T-helper 2 cell treated with Interferon-gamma antibody and Interleukin-4, amounts not matched to agents 100 ng/mL and 5 ng/mL, for 36 hours (primary cell): ENCODE data around the gene GNAT2. TPM values are rescaled to one million over a fixed set of nuclear protein-coding genes. Genes with fewer than 3 reads are reported as not detected.

Source experiments
- intact Hi-C: fragments of 100-400 bp; cut with micrococcal nuclease; formaldehyde crosslinking; loops from one replicate; pipeline ENCODE4 v1.15.1; 2023
- total RNA-seq: library from RNA; stranded (reverse); gene quantifications from 2 replicates; pipeline ENCODE4 v1.2.3, GENCODE V29; 2022

GNAT2 gene
- total RNA-seq, 1 donor from 2014 or later, result not detected

DNA sequence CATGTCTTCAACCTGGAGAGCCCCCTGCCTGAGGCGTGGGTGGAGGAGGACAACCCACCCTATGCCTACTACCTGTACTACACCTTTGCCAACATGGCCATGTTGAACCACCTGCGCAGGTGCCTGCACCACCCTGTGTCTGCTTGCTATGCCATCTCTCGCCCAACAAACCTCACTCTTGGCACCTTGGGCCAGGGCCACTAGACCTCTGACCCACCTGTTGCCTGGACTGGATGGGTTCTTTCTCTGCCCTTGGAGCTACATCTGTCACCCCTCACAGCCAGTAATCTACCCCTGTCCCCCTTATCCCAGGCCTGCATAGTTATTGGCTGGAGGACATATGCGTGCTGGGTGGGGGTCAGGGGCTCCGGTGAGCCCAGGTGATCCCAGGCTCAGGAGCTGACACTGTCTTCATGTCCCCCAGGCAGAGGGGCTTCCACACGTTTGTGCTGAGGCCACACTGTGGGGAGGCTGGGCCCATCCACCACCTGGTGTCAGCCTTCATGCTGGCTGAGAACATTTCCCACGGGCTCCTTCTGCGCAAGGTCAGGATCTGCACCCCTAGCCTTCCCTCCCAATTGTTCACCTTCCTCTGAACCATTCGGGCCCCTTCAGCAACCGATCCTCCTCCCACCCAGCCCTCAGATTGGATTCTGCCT, 10.1 kb upstream of the GNAT2 start:
- intact Hi-C loops, result loop anchor here (2.0 kb wide), 1 partner anchor 83 kb away; no protein-coding TSS in a partner anchor

DNA sequence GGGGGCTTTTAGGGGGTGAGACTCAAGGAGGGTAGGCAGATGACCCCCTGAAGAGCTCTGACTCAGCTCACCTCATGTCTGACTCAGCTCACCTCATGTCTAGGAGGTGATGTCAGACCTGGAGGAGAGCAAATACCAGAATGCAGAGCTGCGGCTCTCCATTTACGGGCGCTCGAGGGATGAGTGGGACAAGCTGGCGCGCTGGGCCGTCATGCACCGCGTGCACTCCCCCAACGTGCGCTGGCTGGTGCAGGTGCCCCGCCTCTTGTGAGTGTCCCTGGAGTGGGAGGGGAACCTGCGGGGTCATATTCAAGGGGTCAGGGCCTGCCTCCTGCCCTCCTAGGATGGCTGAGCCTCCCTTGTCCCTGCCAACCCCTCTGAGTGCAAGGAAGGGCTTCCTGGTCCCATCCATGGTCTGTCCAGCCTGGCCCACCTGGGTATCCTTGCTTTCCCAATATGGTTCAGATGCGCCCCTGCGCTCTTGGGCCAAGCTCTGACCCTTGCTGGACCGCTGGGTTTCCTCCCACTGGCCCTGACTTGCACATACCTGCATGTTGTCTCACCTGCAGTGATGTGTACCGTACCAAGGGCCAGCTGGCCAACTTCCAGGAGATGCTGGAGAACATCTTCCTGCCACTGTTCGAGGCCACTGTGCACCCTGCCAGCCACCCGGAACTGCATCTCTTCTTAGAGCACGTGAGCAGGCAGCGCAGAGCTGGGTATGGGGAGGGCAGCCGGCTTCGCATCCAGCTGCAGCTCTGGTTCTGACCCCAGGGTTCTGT, 9.3 kb upstream of the GNAT2 start:
- intact Hi-C loops, result loop anchor here (2.0 kb wide), 1 partner anchor 82 kb away; no protein-coding TSS in a partner anchor

DNA sequence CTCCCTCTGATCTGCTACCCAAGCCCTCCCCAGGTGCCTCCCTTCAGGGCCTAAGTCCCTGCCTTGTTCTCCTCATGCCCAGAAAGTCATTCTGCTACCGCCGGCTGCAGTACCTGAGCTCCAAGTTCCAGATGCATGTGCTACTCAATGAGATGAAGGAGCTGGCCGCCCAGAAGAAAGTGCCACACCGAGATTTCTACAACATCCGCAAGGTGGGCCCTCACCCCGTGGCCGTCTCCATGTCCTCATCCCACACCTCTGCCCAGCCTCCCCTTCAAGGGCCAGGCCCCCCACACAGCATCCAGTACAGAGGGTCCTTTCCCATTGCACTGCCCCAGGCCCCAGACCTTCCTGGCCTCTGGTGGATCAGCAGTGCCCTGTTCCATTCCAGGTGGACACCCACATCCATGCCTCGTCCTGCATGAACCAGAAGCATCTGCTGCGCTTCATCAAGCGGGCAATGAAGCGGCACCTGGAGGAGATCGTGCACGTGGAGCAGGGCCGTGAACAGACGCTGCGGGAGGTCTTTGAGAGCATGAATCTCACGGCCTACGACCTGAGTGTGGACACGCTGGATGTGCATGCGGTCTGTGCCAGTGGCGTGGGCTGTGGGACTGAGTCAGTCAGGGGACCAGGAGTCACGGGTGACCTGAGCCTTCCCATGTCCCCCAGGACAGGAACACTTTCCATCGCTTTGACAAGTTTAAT, 8.4 kb upstream of the GNAT2 start:
- intact Hi-C loops, result loop anchor here (2.0 kb wide), 1 partner anchor 81 kb away; no protein-coding TSS in a partner anchor

DNA sequence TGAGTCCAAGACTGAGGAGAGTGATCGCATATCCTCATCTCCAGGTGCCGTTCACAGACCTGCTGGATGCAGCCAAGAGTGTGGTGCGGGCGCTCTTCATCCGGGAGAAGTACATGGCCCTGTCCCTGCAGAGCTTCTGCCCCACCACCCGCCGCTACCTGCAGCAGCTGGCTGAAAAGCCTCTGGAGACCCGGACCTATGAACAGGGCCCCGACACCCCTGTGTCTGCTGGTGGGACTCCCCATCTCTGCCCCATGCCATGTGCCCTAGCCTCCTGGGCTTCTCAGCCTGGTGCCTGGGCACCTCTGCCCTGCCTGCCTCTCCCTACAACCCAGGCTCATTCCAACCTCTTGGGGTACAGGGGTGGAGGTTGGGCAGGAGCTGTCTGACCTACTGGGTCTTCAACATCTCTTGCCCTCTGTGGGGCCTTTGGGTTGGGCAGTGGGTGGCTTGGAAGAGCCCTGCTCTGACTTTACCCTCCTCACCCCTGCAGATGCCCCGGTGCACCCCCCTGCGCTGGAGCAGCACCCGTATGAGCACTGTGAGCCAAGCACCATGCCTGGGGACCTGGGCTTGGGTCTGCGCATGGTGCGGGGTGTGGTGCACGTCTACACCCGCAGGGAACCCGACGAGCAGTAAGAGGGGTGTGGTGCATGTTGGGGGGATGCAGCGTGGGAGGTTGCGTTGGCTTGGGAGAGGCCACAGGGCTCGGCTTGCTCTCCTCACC, 7.4 kb upstream of the GNAT2 start:
- intact Hi-C loops, result no loop called here

DNA sequence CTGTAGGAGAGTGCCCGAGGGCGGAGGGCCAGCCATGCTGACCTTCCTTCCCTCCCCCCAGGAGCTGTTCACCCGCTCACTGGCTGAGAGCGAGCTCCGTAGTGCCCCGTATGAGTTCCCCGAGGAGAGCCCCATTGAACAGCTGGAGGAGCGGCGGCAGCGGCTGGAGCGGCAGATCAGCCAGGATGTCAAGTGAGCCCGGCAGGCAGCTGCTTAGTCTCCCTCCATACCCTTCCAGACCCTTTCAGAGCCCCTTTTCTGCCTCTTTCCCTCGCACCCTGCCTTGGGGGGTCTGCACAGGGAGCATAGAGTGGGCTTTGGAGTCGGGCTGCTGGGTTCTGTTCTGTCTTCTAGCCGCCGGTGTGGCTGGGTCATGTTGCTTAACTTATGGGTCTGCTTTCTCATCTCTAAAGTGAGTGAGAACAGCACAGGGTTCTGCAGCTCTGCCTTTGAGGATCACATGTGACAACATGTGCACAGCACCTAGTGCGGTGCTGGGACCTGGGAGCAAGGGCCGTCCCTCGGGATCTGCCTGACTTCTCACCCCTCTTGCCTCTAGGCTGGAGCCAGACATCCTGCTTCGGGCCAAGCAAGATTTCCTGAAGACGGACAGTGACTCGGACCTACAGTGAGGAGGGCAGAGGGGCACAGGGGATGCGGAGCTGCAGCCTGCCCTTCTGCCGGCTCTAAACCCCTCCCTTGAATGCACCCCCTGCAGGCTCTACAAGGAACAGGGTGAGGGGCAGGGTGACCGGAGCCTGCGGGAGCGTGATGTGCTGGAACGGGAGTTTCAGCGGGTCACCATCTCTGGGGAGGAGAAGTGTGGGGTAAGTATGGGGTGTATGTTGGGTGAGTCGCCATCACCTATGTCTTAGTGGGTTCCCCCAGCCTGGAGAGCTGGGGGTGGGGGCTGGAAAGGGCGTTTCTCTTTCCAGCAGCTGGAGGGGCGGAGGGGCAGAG, 6.5 kb upstream of the GNAT2 start:
- intact Hi-C loops, result no loop called here

DNA sequence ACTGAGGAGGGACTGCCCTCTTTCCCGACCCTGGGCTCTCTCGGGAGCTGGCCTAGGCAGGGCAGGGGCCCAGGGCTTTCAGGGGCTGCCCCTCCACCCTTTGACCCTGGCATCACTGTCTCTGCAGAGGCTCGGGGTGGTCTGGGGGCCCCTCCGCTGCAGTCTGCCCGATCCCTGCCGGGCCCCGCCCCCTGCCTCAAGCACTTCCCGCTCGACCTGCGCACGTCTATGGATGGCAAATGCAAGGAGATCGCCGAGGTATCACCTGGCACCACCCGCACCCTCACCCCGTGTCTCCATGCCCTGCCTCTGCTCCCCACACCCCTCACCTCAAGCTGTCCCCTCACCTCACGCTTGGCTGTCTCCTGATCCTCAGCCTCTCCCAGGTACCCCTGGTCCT, 5.8 kb upstream of the GNAT2 start:
- intact Hi-C loops, result no loop called here

DNA sequence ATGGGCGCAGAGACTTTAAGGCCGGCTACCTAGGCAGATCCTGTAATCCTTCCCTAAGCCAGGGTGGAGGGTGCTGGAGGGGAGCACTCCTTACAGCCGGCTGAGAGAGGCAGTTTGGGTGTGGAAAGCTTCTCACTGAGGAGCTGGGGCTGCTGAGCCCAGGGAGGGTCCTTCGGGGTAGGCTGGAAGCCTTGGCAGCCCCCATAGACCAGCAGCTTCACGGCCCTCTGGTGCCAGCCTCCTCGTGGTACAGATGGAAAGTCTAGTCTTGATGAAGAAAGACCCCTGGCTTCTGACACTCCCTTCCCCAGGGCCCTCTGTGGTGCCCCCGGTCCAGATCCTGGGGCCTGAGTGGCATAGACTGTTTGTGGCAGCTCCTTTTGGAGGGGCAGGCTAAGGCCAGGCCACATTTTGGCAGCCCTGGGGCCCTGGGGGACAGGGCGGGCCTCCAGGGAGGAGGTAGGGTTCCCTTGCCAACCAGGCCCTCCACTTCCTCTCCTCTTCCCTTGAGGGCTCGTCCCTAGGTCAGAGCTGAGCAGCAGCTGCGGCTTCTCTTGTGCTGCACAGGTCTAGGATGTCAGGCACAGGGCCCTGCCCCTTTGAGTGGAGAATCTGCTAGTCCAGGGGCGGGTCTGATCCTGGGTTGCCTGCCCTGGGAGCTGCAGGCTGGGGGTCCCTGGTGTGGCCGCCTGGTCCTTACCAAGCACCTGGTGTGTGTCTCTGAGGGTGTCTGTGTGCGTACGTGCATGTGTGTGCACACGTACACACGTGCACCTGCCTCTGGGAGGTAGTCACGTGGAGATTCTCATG, 5.0 kb upstream of the GNAT2 start:
- intact Hi-C loops, result loop anchor here (5.0 kb wide), 1 partner anchor 142 kb away; the partner anchor contains the start of gene ATXN7L2

DNA sequence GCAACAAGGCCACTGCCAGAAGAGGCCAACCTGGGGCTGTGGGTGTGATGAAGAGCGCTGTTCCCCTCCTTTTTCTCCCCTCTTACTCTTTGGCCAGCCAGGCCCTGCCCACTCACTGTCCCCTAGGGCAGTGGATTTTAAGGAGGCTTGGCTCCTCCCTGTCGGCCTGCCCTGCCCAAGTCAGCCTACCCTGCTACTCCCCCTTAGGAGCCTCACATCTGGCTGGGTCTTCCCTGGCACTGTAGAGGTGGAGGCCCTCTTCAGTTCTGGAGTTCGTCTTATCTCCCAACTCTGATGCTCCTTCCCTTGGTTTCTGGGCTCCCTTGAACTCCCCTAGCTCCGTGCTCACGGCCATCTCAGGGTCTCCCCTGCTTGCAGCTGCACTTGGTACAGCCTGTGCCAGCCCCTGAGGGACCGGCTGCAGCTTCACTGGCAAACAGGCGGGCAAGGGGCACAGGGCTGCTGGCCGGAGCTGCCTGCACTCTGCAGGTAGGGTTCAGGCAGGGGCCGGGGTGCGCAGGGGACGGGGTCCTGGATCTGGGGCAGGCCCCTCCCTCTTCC, 4.3 kb upstream of the GNAT2 start:
- intact Hi-C loops, result loop anchor here (5.0 kb wide), 1 partner anchor 141 kb away; the partner anchor contains the start of gene ATXN7L2

DNA sequence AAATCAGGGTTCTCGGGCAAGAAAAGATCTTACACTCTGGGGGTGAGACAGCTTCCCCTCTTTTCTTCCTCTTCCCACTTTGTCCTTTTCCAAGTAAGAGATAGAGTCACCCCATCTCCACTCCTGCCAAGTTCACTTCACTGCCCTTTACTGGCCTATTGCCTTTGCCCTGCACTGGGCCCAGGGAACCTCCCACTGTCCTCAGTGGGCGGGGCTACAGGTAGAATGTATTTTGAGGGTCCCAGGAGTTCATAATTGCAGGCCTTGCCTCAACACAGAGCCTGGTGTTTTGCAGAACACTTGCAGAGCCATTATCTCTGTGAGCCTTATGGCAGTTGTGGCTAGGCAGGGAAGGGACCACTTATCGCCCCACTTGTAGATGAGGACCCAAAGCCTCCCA, 3.5 kb upstream of the GNAT2 start:
- intact Hi-C loops, result loop anchor here (5.0 kb wide), 1 partner anchor 141 kb away; the partner anchor contains the start of gene ATXN7L2

DNA sequence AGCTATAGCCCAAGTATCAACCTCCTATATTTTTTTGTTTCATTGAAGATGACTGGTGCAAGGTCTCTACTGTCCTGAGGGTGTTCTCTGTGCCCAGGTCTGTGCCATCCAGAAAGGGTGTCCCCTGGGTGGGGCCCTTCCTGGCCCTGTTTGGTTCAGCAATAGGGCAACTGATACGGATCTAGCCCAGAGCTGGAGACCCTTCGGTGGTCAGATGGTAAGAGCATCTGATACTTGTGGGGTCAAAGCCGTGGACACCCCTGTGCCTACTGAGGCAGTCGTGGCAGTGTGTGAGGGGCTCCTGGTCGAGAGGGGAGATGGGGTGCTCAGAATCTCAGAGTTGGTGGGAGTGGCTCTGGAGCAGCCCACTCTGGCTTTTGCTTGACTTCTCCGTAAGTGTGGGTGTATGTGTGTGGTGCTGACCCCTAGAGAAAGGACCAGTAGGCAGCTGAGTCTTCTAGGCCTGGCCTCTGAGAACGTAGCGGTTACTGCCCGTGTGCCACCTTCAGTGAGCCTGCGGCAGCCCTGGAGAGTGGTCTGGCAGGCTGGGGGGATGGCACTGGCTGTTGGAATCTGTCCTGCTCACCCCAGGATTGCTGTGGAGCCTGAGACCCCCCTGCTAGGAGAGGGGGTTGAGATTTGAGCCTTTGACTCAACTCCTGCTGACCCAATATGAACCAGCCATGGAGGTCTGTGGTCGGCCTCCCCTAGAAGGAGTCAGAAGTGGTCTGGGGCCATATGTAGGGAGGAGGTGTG, 2.9 kb upstream of the GNAT2 start:
- intact Hi-C loops, result loop anchor here (5.0 kb wide), 1 partner anchor 140 kb away; the partner anchor contains the start of gene ATXN7L2

DNA sequence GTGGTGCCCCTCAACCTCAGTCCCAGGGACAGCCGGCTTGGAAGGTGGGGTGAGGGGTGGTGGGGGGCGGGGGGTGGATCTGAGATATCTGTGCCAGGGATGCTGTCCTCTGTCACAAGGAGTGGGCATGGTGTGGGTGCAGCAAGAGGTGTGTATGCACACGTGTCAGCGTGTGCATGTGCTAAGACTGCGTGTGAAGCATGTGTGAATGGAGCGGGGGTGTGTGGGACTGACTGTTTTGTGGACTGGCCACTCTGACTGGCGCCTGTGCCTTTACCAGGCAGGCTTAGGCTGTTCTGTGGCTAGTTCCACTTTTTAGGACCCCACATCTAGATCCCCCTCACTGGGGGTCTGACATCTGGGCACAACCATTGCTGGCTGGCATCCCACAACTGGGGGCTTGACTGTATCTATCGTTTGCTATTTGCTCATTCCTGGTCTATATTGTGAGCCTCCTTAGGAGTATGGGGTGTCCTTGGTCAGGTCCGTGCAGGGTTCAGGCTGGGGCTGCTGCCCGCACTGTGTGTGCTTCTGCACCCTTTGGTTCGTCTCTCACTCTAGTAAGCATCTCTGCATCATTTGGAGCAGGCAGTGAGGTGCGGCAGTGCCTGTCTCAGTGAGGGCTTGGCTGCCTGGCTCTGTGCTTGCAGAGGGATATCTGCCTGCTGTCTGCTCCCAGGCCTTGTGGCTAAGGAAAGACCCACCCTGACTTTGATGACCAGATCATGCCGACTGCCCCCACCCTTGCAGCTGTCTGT, 2.1 kb upstream of the GNAT2 start:
- intact Hi-C loops, result loop anchor here (2.0 to 5.0 kb wide), 2 partner anchors 139 to 195 kb away; partner anchors contain the start of genes ATXN7L2 and PSMA5

DNA sequence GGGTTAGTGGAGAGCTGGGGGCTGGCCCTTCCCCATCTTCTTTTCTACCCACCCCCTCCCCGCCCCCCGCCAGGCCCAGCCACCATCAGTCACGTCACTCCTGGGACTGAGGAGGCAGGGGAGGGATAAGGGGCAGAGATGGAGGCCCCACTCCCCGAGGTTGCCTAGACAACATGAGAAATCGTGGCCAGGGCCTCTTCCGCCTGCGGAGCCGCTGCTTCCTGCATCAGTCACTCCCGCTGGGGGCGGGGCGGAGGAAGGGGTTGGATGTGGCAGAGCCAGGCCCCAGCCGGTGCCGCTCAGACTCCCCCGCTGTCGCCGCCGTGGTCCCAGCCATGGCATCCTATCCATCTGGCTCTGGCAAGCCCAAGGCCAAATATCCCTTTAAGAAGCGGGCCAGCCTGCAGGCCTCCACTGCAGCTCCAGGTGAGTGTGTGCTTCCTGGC, 1.4 kb upstream of the GNAT2 start:
- intact Hi-C loops, result loop anchor here (1.0 to 5.0 kb wide), 3 partner anchors 73 to 194 kb away; partner anchors contain the start of genes ATXN7L2, GNAI3 and PSMA5

DNA sequence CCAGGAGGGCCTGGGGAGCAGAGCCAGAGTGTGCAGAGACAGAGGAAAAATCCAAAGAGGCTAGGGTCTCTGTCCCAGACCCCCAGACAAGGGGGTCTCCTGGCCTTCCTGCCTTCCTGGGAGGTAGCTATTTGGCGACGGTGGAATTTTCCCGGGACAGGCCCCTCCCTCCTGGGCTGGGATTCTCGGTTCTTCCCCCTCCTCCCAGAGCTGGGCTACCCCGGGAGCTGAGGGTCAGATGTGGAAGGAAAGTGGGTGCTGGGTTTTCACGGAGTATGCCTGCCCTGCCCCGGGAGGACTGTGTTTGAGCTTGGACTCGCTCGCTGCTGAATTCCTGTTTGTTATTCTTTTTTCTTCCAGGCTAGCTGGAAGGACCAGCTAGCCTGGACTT, 980 bp upstream of the GNAT2 start:
- intact Hi-C loops, result loop anchor here (1.0 to 5.0 kb wide), 3 partner anchors 72 to 194 kb away; partner anchors contain the start of genes ATXN7L2, GNAI3 and PSMA5

DNA sequence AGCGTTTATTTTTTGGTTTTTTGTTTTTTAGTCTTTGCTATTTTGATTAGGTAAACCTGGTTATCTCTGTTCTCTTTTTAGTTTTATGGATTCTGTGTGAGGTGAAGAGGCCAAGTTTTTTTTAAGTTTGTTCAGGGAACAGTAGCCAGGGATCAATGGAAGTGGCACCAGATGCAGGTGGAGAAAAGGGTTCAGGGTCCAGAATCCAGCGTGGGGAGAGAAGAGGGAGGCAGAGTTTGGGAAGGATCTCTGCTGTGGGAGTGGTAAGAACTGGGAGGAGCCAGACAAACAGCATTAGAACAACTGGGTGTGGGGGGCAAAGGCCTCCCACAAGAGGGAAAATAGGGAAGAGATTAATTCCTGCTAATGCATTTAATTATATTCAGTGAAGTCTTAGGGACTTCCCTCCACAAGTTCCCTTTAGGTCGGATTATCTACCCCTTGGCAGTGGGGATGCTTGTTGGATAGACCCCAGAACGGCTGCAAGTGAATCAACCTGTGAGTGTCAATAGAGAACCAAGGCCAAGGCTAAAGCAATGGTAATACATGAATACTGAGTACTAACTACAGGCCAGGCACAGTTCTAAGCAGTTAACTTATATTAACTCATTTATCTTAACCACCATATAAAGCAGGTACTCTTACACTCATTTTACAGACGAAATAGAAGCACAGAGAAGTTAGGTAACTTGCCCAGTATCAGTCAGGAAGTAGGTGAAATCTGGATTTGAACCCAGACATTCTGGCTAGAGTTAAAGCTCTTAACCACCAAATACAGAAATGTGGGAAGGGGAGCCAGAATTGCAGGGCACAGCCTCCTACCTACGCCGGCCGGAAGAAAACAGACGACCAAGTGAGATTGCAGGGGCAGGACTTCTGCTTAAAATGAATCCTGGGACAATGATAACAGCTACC, 498 bp downstream of the GNAT2 start:
- intact Hi-C loops, result no loop called here

DNA sequence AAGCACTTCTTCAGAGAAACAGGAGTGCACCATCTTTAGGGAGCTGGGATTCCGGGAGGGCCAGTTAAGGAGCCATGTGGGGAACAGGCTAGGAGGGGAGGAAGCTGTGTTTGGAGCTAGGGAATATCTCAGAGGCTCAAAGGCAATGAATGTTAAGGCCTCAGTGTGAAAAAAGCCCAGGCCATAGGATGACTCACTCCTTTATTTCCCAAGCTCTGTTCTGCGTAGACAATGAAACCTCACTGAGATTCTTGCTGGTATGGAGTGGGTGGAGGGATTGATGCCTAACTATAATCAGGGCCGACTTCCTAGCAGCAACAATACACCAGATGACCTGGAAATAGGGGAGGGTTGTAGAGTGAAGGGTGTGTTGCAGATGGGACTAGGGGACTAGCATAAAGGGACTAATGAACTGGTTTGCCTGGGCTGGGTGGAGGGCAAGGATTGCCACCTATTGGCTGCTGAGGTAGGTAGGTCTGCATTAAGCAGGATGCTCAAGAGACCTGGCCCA, 2.1 kb downstream of the GNAT2 start:
- intact Hi-C loops, result no loop called here

DNA sequence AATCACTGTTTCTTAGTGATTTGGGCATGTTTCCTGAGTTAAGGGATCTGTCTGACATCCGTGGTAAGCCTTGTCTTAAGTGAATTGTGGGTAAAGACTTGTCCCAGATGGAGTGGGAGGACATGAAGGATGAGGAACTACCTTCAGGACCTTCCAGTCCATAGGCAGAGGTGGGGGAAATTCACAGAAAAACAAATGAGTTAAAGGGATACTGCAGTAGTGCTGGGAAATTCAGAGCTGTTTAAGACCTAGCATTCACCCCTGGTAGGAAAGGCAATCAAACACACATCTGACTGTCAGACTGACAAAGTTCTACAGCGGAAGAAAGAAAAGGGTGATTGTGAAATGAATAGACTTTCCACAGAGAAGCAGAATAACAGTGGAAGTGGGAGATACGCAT, 3.0 kb downstream of the GNAT2 start:
- intact Hi-C loops, result no loop called here
